Kasumi-1 (cell line): ENCODE measurements around the gene CHST5.
"Not testable (repeated sequence)": the region's sequence is repeated elsewhere in the genome, so short reads cannot be mapped to it uniquely, and the experiment has no call there.

Experiments used
- DNase-seq, 2 experiments: peaks; one replicate each; lab custom pipeline; 2025; lab: John Stamatoyannopoulos, UW

Gene CHST5

GRCh38 chr16:75550211-75550662 lies 14.3 kb upstream of the CHST5 start:
- peak; percentile 65 to 74 for DNase-seq

- DNase-seq, result not testable (repeated sequence)
Measured at GRCh38 chr16:75548456-75548855, 12.5 kb upstream of the CHST5 start.

- no peak for DNase-seq
Measured at GRCh38 chr16:75546293-75546692, 10.4 kb upstream of the CHST5 start.

- not testable (repeated sequence) for DNase-seq
Measured at GRCh38 chr16:75545879-75546278, 10.0 kb upstream of the CHST5 start.

- not testable (repeated sequence) for DNase-seq
Measured at GRCh38 chr16:75542462-75542861, 6.6 kb upstream of the CHST5 start.

- no peak for DNase-seq
Measured at GRCh38 chr16:75541236-75541635, 5.3 kb upstream of the CHST5 start.

- not testable (repeated sequence) for DNase-seq
Measured at GRCh38 chr16:75538882-75539565, 3.1 kb upstream of the CHST5 start.

- DNase-seq, result no peak
Measured at GRCh38 chr16:75537776-75538175, 1.9 kb upstream of the CHST5 start.

GRCh38 chr16:75535211-75535843 lies 581 bp downstream of the CHST5 start:
- no peak for DNase-seq

- no peak for DNase-seq
Measured at GRCh38 chr16:75534560-75535205, 1.2 kb downstream of the CHST5 start.

- no peak for DNase-seq
Measured at GRCh38 chr16:75532791-75533190, 3.1 kb downstream of the CHST5 start.

GRCh38 chr16:75532142-75532765 lies 3.7 kb downstream of the CHST5 start:
- DNase-seq, result no peak

GRCh38 chr16:75529959-75530358 lies 5.9 kb downstream of the CHST5 start:
- DNase-seq, result no peak

GRCh38 chr16:75529056-75529905 lies 6.6 kb downstream of the CHST5 start:
- no peak for DNase-seq

GRCh38 chr16:75527825-75528299 lies 8.0 kb downstream of the CHST5 start:
- no peak for DNase-seq

- no peak for DNase-seq
Measured at GRCh38 chr16:75526032-75526790, 9.7 kb downstream of the CHST5 start.

GRCh38 chr16:75519175-75519574 lies 16.7 kb downstream of the CHST5 start:
- DNase-seq, result no peak

GRCh38 chr16:75516189-75516966 lies 19.5 kb downstream of the CHST5 start:
- peak in 1 of 2 experiments; percentile 29 for DNase-seq

GRCh38 chr16:75514296-75514695 lies 21.6 kb downstream of the CHST5 start:
- DNase-seq, result no peak

- peak; percentile 23 to 34 for DNase-seq
Measured at GRCh38 chr16:75506574-75506973, 29.3 kb downstream of the CHST5 start.
